GM20000 (cell line): Measurements from ENCODE around the gene SNX5.

ENCODE experiments used
- DNase-seq: peaks from one replicate; pipeline ENCODE4 v3.0.0; 2012; ENCODE audit warnings: low spot score
- CTCF ChIP-seq: IDR thresholded peaks from 2 replicates; pipeline ENCODE4 v1.5.1; 2012; ENCODE audit warnings: mild to moderate bottlenecking, control low read depth; ENCODE audit errors: extremely low read depth, missing control alignments

SNX5 gene

DNA sequence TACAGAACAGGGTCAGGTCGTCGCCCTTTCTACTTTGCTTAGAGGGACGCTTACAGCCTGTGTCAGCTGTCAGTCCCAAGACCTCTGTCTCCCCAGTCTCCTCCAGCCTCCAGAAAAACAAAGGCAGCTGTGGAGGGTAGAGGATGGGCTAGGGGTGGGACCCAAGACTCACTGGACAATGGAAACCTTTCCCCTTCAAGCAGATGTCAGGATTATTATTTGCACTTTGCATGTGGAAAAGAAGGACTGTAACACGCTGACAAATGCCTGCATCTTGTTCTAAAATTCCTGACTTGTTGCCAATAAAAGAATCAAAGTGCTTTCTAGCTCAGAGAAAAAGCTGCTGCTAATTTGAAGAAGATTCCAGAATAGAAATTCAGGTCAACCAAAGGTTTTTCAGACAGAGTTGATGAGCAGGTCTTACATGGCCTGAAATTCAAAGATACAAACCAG, 58.7 kb downstream of the SNX5 start:
- DNase-seq, result no peak
- no peak for TF ChIP-seq CTCF

- TF ChIP-seq CTCF, result no peak
- DNase-seq, result no peak
Observed at GRCh38 chr20:17905544-17905943, 63.0 kb downstream of the SNX5 start.

GRCh38 chr20:17904027-17904426, 64.6 kb downstream of the SNX5 start:
- no peak for TF ChIP-seq CTCF
- DNase-seq, result peak; percentile 53

DNA sequence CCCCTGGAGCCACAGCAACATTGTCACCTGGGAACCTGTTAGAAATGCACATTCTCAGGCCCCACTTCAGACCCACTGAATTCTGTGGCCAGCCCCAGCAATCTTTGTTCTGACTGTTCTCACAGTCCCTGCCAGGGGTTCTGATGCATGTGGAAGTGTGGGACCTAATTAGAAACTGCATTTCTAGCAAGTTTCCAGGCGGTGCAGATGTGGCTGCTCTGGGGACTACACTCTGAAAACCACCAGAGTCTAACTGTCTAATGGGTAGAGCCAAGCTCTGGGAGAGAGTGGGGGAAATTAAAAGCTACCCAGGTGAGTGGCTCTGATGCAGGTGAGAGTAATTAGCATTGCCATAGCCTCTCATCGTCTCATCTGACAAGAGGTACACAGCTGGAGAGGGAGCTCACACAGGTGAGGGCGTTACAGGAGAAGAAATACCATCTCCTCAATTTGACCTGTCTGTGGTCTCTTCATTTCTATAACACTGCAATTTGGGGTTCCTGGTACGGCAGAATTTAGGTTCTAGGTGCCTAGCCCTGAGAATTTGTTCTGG, 66.0 kb downstream of the SNX5 start:
- no peak for DNase-seq
- no peak for TF ChIP-seq CTCF

- TF ChIP-seq CTCF, result no peak
- no peak for DNase-seq
Observed at GRCh38 chr20:17901971-17902370, 66.6 kb downstream of the SNX5 start.

GRCh38 chr20:17898548-17898994, 70.0 kb downstream of the SNX5 start:
- TF ChIP-seq CTCF, result peak; percentile 84

DNA sequence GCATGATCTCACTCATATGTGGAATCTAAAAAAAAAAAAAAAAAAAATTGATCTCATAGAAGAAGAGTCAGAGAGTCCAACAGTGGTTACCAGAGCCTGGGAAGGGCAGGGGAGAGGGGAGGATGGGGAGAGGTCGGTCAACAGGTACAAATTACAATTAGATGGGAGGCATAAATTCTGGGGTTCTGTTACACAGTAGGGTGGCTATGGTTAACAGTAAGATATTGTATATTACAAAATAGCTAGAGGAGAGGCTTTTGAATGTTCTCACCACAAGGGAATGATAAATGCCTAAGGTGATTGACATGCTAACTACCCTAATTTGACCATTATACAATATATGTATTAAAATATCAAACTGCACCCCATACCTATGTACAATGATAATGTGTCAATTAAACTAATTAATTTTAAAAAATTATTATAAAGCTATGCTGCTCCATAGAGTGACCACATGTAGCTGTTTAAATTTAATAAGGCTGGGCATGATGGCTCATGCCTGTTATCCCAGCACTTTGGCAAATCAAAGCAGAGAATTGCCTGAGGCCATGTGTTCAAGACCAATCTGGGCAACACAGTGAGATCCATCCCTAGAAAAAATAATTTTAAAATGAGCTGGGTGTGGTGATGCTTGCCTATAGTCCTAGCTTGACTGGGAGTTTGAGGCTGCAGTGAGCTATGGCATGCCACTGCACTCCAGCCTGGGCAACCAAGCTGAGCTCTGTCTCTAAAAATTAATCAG, 70.9 kb downstream of the SNX5 start:
- no peak for TF ChIP-seq CTCF
- no peak for DNase-seq

More at GRCh38 chr20:17898548-17898994, 70.0 kb downstream of the SNX5 start:
- DNase-seq, result peak; percentile 66
